Measurements from ENCODE around the gene MAMLD1.

Gene MAMLD1

GRCh38 chrX:150362599-150363481, at the start of gene MAMLD1:
Gene MAMLD1, plus strand, starts transcription at chrX:150363317. Its CDS starts 82,200 bp downstream, at chrX:150445517.
- peak in 1 of 2 experiments; percentile 13 for DNase-seq (ENCODE audit: low read depth in 1 of 2, low spot score in 1 of 2)
- TF ChIP-seq JUND (IDR thresholded peaks at IDR 0.05; ENCODE audit: low read depth) = no peak
- in situ Hi-C loops (cut with HindIII; ENCODE audit: low pct_unique_long_range_greater_than_20kb, low sequenced_read_pairs) = no loop called here

GRCh38 chrX:150313514-150313913, 49.6 kb upstream of the MAMLD1 start:
- DNase-seq (ENCODE audit: low read depth in 1 of 2, low spot score in 1 of 2) = no peak
- TF ChIP-seq JUND (IDR thresholded peaks at IDR 0.05; ENCODE audit: low read depth) = no peak
- in situ Hi-C loops (cut with HindIII; ENCODE audit: low pct_unique_long_range_greater_than_20kb, low sequenced_read_pairs) = no loop called here

- in situ Hi-C loops (cut with HindIII; ENCODE audit: low pct_unique_long_range_greater_than_20kb, low sequenced_read_pairs) = no loop called here
- TF ChIP-seq JUND (IDR thresholded peaks at IDR 0.05; ENCODE audit: low read depth) = no peak
- DNase-seq (ENCODE audit: low read depth in 1 of 2, low spot score in 1 of 2) = no peak
Measured at GRCh38 chrX:150314186-150314585, 48.9 kb upstream of the MAMLD1 start.

GRCh38 chrX:150316564-150316963, 46.6 kb upstream of the MAMLD1 start:
- in situ Hi-C loops (cut with HindIII; ENCODE audit: low pct_unique_long_range_greater_than_20kb, low sequenced_read_pairs) = no loop called here
- no peak for DNase-seq (ENCODE audit: low read depth in 1 of 2, low spot score in 1 of 2)
- TF ChIP-seq JUND (IDR thresholded peaks at IDR 0.05; ENCODE audit: low read depth) = no peak

- TF ChIP-seq JUND (IDR thresholded peaks at IDR 0.05; ENCODE audit: low read depth) = no peak
- no peak for DNase-seq (ENCODE audit: low read depth in 1 of 2, low spot score in 1 of 2)
- in situ Hi-C loops (cut with HindIII; ENCODE audit: low pct_unique_long_range_greater_than_20kb, low sequenced_read_pairs) = no loop called here
Measured at GRCh38 chrX:150323020-150323419, 40.1 kb upstream of the MAMLD1 start.

- in situ Hi-C loops (cut with HindIII; ENCODE audit: low pct_unique_long_range_greater_than_20kb, low sequenced_read_pairs) = no loop called here
- no peak for TF ChIP-seq JUND (IDR thresholded peaks at IDR 0.05; ENCODE audit: low read depth)
- DNase-seq (ENCODE audit: low read depth in 1 of 2, low spot score in 1 of 2) = no peak
Measured at GRCh38 chrX:150324035-150324728, 38.9 kb upstream of the MAMLD1 start.

- no peak for DNase-seq (ENCODE audit: low read depth in 1 of 2, low spot score in 1 of 2)
- in situ Hi-C loops (cut with HindIII; ENCODE audit: low pct_unique_long_range_greater_than_20kb, low sequenced_read_pairs) = no loop called here
- no peak for TF ChIP-seq JUND (IDR thresholded peaks at IDR 0.05; ENCODE audit: low read depth)
Measured at GRCh38 chrX:150324919-150325318, 38.2 kb upstream of the MAMLD1 start.

- TF ChIP-seq JUND (IDR thresholded peaks at IDR 0.05; ENCODE audit: low read depth) = no peak
- in situ Hi-C loops (cut with HindIII; ENCODE audit: low pct_unique_long_range_greater_than_20kb, low sequenced_read_pairs) = no loop called here
- DNase-seq (ENCODE audit: low read depth in 1 of 2, low spot score in 1 of 2) = no peak
Measured at GRCh38 chrX:150326541-150327247, 36.4 kb upstream of the MAMLD1 start.

GRCh38 chrX:150329282-150329681, 33.8 kb upstream of the MAMLD1 start:
- in situ Hi-C loops (cut with HindIII; ENCODE audit: low pct_unique_long_range_greater_than_20kb, low sequenced_read_pairs) = no loop called here
- no peak for TF ChIP-seq JUND (IDR thresholded peaks at IDR 0.05; ENCODE audit: low read depth)
- no peak for DNase-seq (ENCODE audit: low read depth in 1 of 2, low spot score in 1 of 2)

GRCh38 chrX:150329868-150330267, 33.2 kb upstream of the MAMLD1 start:
- no peak for DNase-seq (ENCODE audit: low read depth in 1 of 2, low spot score in 1 of 2)
- no peak for TF ChIP-seq JUND (IDR thresholded peaks at IDR 0.05; ENCODE audit: low read depth)
- in situ Hi-C loops (cut with HindIII; ENCODE audit: low pct_unique_long_range_greater_than_20kb, low sequenced_read_pairs) = no loop called here

- no peak for DNase-seq (ENCODE audit: low read depth in 1 of 2, low spot score in 1 of 2)
- no peak for TF ChIP-seq JUND (IDR thresholded peaks at IDR 0.05; ENCODE audit: low read depth)
- in situ Hi-C loops (cut with HindIII; ENCODE audit: low pct_unique_long_range_greater_than_20kb, low sequenced_read_pairs) = no loop called here
Measured at GRCh38 chrX:150332023-150332422, 31.1 kb upstream of the MAMLD1 start.

- in situ Hi-C loops (cut with HindIII; ENCODE audit: low pct_unique_long_range_greater_than_20kb, low sequenced_read_pairs) = no loop called here
- DNase-seq (ENCODE audit: low read depth in 1 of 2, low spot score in 1 of 2) = no peak
- TF ChIP-seq JUND (IDR thresholded peaks at IDR 0.05; ENCODE audit: low read depth) = no peak
Measured at GRCh38 chrX:150334100-150334499, 29.0 kb upstream of the MAMLD1 start.

GRCh38 chrX:150334981-150335380, 28.1 kb upstream of the MAMLD1 start:
- in situ Hi-C loops (cut with HindIII; ENCODE audit: low pct_unique_long_range_greater_than_20kb, low sequenced_read_pairs) = no loop called here
- no peak for DNase-seq (ENCODE audit: low read depth in 1 of 2, low spot score in 1 of 2)
- no peak for TF ChIP-seq JUND (IDR thresholded peaks at IDR 0.05; ENCODE audit: low read depth)
